HCT116 (cell line): Measurements from ENCODE around the gene TPSD1.

Experiments used
- EZH2 ChIP-seq: fragments of 200-600 bp; sonication (generic); IDR thresholded peaks from 2 replicates; pipeline ENCODE4 v1.6.1; 2017; ENCODE audit warnings: antibody characterized with exemption, mixed run types
- EZH2phosphoT487 ChIP-seq: fragments of 200-600 bp; IDR thresholded peaks from 2 replicates; pipeline ENCODE4 v1.6.1; 2018; ENCODE audit warnings: antibody characterized with exemption, borderline replicate concordance
- POLR2A ChIP-seq: IDR thresholded peaks from 2 replicates; pipeline ENCODE4 v1.7.0; 2011; ENCODE audit warnings: borderline replicate concordance; ENCODE audit not compliant: insufficient read depth, insufficient read length; ENCODE audit errors: extremely low read depth
- POLR2AphosphoS5 ChIP-seq: IDR thresholded peaks from 2 replicates; pipeline ENCODE4 v1.6.1; 2011; ENCODE audit warnings: mild to moderate bottlenecking, low read depth, low read length, moderate library complexity
- RAD21 ChIP-seq: IDR thresholded peaks from 2 replicates; pipeline ENCODE4 v1.6.1; 2012; ENCODE audit warnings: low read depth, mild to moderate bottlenecking
- SIN3A ChIP-seq: IDR thresholded peaks from 2 replicates; pipeline ENCODE4 v1.6.1; 2012; ENCODE audit warnings: low read depth
- SRF ChIP-seq: IDR thresholded peaks from 2 replicates; pipeline ENCODE4 v1.6.1; 2012; ENCODE audit warnings: low read depth
- YY1 ChIP-seq: IDR thresholded peaks from 2 replicates; pipeline ENCODE4 v1.6.1; 2011; ENCODE audit warnings: low read length, low read depth, moderate library complexity, mild to moderate bottlenecking; ENCODE audit not compliant: insufficient replicate concordance; ENCODE audit errors: extremely low read depth
- ZFX ChIP-seq: fragments of 450-650 bp; IDR thresholded peaks from 2 replicates; pipeline ENCODE4 v1.6.1; 2017
- TF ChIP-seq, protein P1 (sequence below): IDR thresholded peaks from 2 replicates; pipeline ENCODE4 v1.6.1; 2011; ENCODE audit warnings: mild to moderate bottlenecking, low read length, moderate library complexity; ENCODE audit not compliant: insufficient replicate concordance; ENCODE audit errors: extremely low read depth
- TF ChIP-seq, protein P2 (sequence below): IDR thresholded peaks from 2 replicates; pipeline ENCODE4 v1.6.1; 2012; ENCODE audit warnings: low read depth
- TF ChIP-seq, protein P3 (sequence below), 3 experiments: fragments of 200-600 bp in 1 of 3; sonication (generic) in 1 of 3; IDR thresholded peaks in 2 of 3; conservative IDR thresholded peaks in 1 of 3; 2 replicates each; pipeline ENCODE4 v1.5.1; 2012 to 2017; ENCODE audit warnings: low read depth in 2 of 3, low read length in 2 of 3, antibody characterized with exemption in 1 of 3, borderline replicate concordance in 1 of 3, control low read depth in 1 of 3, mild to moderate bottlenecking in 1 of 3, mixed read lengths in 1 of 3, mixed run types in 1 of 3, moderate library complexity in 1 of 3; ENCODE audit not compliant: insufficient read depth in 1 of 3
- TF ChIP-seq, protein P4 (sequence below): IDR thresholded peaks from 2 replicates; pipeline ENCODE4 v1.6.1; 2012
- TF ChIP-seq, protein P5 (sequence below): IDR thresholded peaks from 2 replicates; pipeline ENCODE4 v1.6.1; 2012

DNA sequence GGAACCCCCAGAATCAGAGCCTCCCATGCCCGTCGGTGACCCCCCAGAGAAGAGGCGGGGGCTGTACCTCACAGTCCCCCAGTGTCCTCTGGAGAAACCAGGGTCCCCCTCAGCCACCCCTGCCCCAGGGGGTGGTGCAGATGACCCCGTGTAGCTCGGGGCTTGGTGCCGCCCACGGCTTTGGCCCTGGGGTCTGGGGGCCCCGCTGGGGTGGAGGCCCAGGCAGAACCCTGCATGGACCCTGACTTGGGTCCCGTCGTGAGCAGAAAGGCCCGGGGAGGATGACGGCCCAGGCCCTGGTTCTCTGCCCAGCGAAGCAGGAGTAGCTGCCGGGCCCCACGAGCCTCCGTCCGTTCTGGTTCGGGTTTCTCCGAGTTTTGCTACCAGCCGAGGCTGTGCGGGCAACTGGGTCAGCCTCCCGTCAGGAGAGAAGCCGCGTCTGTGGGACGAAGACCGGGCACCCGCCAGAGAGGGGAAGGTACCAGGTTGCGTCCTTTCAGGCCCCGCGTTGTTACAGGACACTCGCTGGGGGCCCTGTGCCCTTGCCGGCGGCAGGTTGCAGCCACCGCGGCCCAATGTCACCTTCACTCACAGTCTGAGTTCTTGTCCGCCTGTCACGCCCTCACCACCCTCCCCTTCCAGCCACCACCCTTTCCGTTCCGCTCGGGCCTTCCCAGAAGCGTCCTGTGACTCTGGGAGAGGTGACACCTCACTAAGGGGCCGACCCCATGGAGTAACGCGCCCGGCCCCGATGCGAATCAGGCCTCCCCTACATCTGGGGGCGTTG is 34.8 kb upstream of the TPSD1 start:
- TF ChIP-seq, protein P1, sequence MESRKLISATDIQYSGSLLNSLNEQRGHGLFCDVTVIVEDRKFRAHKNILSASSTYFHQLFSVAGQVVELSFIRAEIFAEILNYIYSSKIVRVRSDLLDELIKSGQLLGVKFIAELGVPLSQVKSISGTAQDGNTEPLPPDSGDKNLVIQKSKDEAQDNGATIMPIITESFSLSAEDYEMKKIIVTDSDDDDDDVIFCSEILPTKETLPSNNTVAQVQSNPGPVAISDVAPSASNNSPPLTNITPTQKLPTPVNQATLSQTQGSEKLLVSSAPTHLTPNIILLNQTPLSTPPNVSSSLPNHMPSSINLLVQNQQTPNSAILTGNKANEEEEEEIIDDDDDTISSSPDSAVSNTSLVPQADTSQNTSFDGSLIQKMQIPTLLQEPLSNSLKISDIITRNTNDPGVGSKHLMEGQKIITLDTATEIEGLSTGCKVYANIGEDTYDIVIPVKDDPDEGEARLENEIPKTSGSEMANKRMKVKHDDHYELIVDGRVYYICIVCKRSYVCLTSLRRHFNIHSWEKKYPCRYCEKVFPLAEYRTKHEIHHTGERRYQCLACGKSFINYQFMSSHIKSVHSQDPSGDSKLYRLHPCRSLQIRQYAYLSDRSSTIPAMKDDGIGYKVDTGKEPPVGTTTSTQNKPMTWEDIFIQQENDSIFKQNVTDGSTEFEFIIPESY = no peak
- TF ChIP-seq POLR2A = no peak
- TF ChIP-seq, protein P2, sequence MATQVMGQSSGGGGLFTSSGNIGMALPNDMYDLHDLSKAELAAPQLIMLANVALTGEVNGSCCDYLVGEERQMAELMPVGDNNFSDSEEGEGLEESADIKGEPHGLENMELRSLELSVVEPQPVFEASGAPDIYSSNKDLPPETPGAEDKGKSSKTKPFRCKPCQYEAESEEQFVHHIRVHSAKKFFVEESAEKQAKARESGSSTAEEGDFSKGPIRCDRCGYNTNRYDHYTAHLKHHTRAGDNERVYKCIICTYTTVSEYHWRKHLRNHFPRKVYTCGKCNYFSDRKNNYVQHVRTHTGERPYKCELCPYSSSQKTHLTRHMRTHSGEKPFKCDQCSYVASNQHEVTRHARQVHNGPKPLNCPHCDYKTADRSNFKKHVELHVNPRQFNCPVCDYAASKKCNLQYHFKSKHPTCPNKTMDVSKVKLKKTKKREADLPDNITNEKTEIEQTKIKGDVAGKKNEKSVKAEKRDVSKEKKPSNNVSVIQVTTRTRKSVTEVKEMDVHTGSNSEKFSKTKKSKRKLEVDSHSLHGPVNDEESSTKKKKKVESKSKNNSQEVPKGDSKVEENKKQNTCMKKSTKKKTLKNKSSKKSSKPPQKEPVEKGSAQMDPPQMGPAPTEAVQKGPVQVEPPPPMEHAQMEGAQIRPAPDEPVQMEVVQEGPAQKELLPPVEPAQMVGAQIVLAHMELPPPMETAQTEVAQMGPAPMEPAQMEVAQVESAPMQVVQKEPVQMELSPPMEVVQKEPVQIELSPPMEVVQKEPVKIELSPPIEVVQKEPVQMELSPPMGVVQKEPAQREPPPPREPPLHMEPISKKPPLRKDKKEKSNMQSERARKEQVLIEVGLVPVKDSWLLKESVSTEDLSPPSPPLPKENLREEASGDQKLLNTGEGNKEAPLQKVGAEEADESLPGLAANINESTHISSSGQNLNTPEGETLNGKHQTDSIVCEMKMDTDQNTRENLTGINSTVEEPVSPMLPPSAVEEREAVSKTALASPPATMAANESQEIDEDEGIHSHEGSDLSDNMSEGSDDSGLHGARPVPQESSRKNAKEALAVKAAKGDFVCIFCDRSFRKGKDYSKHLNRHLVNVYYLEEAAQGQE = no peak
- TF ChIP-seq, protein P3, sequence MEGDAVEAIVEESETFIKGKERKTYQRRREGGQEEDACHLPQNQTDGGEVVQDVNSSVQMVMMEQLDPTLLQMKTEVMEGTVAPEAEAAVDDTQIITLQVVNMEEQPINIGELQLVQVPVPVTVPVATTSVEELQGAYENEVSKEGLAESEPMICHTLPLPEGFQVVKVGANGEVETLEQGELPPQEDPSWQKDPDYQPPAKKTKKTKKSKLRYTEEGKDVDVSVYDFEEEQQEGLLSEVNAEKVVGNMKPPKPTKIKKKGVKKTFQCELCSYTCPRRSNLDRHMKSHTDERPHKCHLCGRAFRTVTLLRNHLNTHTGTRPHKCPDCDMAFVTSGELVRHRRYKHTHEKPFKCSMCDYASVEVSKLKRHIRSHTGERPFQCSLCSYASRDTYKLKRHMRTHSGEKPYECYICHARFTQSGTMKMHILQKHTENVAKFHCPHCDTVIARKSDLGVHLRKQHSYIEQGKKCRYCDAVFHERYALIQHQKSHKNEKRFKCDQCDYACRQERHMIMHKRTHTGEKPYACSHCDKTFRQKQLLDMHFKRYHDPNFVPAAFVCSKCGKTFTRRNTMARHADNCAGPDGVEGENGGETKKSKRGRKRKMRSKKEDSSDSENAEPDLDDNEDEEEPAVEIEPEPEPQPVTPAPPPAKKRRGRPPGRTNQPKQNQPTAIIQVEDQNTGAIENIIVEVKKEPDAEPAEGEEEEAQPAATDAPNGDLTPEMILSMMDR (IDR thresholded peaks at IDR 0.05 in 2 of 3, conservative IDR thresholded peaks at IDR 0.05 in 1 of 3; ENCODE audit: borderline replicate concordance in 1 of 3, insufficient read depth in 1 of 3, low read depth in 2 of 3, low read length in 2 of 3) = no peak
- no peak for TF ChIP-seq SIN3A
- no peak for TF ChIP-seq RAD21
- no peak for TF ChIP-seq YY1
- TF ChIP-seq SRF = no peak
- TF ChIP-seq, protein P4, sequence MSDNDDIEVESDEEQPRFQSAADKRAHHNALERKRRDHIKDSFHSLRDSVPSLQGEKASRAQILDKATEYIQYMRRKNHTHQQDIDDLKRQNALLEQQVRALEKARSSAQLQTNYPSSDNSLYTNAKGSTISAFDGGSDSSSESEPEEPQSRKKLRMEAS = no peak
- no peak for TF ChIP-seq EZH2phosphoT487
- no peak for TF ChIP-seq EZH2
- TF ChIP-seq POLR2AphosphoS5 = no peak
- TF ChIP-seq, protein P5, sequence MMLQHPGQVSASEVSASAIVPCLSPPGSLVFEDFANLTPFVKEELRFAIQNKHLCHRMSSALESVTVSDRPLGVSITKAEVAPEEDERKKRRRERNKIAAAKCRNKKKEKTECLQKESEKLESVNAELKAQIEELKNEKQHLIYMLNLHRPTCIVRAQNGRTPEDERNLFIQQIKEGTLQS = no peak
- TF ChIP-seq ZFX = no peak
